SW480 (cell line): ENCODE measurements around the gene EFCAB9.

Source experiments
- DNase-seq: peaks from one replicate; pipeline ENCODE4 v3.0.0-alpha.2; 2016; ENCODE audit warnings: low spot score

The EFCAB9 gene

GRCh38 chr5:172166030-172166826 is 27.7 kb upstream of the EFCAB9 start:
- DNase-seq = no peak

GRCh38 chr5:172167895-172168294 is 26.1 kb upstream of the EFCAB9 start:
- no peak for DNase-seq

- no peak for DNase-seq
Observed at GRCh38 chr5:172168311-172168710, 25.7 kb upstream of the EFCAB9 start.

- DNase-seq = no peak
Observed at GRCh38 chr5:172169216-172169615, 24.8 kb upstream of the EFCAB9 start.

- DNase-seq = no peak
Observed at GRCh38 chr5:172170251-172170701, 23.7 kb upstream of the EFCAB9 start.

GRCh38 chr5:172171118-172171517 is 22.9 kb upstream of the EFCAB9 start:
- DNase-seq = no peak

GRCh38 chr5:172172912-172173563 is 20.9 kb upstream of the EFCAB9 start:
- DNase-seq = no peak

GRCh38 chr5:172173564-172174153 is 20.3 kb upstream of the EFCAB9 start:
- DNase-seq = peak; percentile 84

GRCh38 chr5:172175263-172175719 is 18.7 kb upstream of the EFCAB9 start:
- DNase-seq = peak; percentile 89

GRCh38 chr5:172177176-172177575 is 16.8 kb upstream of the EFCAB9 start:
- DNase-seq = peak; percentile 76

GRCh38 chr5:172178301-172178987 is 15.5 kb upstream of the EFCAB9 start:
- no peak for DNase-seq

- DNase-seq = no peak
Observed at GRCh38 chr5:172178991-172179989, 14.7 kb upstream of the EFCAB9 start.

GRCh38 chr5:172180936-172181335 is 13.0 kb upstream of the EFCAB9 start:
- DNase-seq = peak; percentile 53

- DNase-seq = no peak
Observed at GRCh38 chr5:172182291-172182690, 11.7 kb upstream of the EFCAB9 start.

GRCh38 chr5:172183881-172184280 is 10.1 kb upstream of the EFCAB9 start:
- DNase-seq = no peak

- no peak for DNase-seq
Observed at GRCh38 chr5:172185096-172185461, 8.9 kb upstream of the EFCAB9 start.

GRCh38 chr5:172186114-172186695 is 7.8 kb upstream of the EFCAB9 start:
- no peak for DNase-seq

- peak; percentile 80 for DNase-seq
Observed at GRCh38 chr5:172187118-172188032, 6.6 kb upstream of the EFCAB9 start.

GRCh38 chr5:172188033-172188892 is 5.7 kb upstream of the EFCAB9 start, which contains the start of gene STK10:
Gene STK10, minus strand, starts transcription at chr5:172188224. Its CDS starts 182 bp downstream, at chr5:172188042.
- DNase-seq = peak; percentile 93
